ENCODE measurements around the gene SLC25A33.

- TF ChIP-seq, protein P1, sequence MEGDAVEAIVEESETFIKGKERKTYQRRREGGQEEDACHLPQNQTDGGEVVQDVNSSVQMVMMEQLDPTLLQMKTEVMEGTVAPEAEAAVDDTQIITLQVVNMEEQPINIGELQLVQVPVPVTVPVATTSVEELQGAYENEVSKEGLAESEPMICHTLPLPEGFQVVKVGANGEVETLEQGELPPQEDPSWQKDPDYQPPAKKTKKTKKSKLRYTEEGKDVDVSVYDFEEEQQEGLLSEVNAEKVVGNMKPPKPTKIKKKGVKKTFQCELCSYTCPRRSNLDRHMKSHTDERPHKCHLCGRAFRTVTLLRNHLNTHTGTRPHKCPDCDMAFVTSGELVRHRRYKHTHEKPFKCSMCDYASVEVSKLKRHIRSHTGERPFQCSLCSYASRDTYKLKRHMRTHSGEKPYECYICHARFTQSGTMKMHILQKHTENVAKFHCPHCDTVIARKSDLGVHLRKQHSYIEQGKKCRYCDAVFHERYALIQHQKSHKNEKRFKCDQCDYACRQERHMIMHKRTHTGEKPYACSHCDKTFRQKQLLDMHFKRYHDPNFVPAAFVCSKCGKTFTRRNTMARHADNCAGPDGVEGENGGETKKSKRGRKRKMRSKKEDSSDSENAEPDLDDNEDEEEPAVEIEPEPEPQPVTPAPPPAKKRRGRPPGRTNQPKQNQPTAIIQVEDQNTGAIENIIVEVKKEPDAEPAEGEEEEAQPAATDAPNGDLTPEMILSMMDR (IDR thresholded peaks at IDR 0.05 in 8 of 11, conservative IDR thresholded peaks at IDR 0.05 in 3 of 11): no peak
- no peak for TF ChIP-seq POLR2A (IDR thresholded peaks at IDR 0.05)
- TF ChIP-seq POLR2AphosphoS5 (IDR thresholded peaks at IDR 0.05): no peak
Measured at GRCh38 chr1:9518454-9518998, 20.7 kb upstream of the SLC25A33 start.
